KOPT-K1 (cell line): Measurements from ENCODE around the gene CLMN.

Source experiments
- H3K27ac ChIP-seq: fragments of 200-600 bp; sonication (generic); 2 replicates; pipeline ENCODE4 v1.5.1; 2016; ENCODE audit warnings: antibody characterized with exemption, mild to moderate bottlenecking, low read depth, low read length; ENCODE audit not compliant: poor library complexity, severe bottlenecking
- H3K36me3 ChIP-seq: fragments of 200-600 bp; sonication (generic); 2 replicates; pipeline ENCODE4 v1.5.1; 2017; ENCODE audit warnings: antibody characterized with exemption, mild to moderate bottlenecking, low read length, moderate library complexity; ENCODE audit not compliant: insufficient read depth
- H3K9me3 ChIP-seq: fragments of 200-600 bp; sonication (generic); 2 replicates; pipeline ENCODE4 v1.5.1; 2017; ENCODE audit warnings: antibody characterized with exemption, low read length, mild to moderate bottlenecking; ENCODE audit not compliant: insufficient read depth, poor library complexity, severe bottlenecking

CLMN gene

DNA sequence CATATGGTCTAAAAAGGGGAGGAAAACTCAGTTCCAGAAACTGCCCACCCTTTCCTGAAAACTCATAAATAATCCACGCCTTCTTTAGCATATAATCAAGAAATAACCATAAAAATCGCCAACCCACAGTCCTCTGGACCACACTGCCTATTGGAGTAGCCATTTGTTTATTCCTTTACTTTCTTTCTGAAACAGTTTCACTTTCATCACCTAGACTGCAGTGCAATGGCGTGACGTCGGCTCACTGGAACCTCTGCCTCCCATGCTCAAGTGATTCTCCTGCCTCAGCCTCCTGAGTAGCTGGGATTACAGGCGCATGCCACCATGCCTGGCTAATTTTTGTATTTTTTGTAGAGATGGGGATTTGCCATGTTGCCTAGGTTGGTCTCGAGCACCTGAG is 44.2 kb downstream of the CLMN start:
- Histone ChIP-seq H3K36me3 (no peaks in the 10 kb centered on the region), H3K9me3 (no peaks in the 10 kb centered on the region), H3K27ac (no peak overlapping the region)

- Histone ChIP-seq H3K9me3 (no peaks in the 10 kb centered on the region), H3K36me3 (no peaks in the 10 kb centered on the region), H3K27ac (no peak overlapping the region)
Observed at GRCh38 chr14:95274874-95275273, 44.8 kb downstream of the CLMN start.

- Histone ChIP-seq H3K9me3 (no peaks in the 10 kb centered on the region), H3K27ac (no peak overlapping the region), H3K36me3 (no peaks in the 10 kb centered on the region)
Observed at GRCh38 chr14:95274279-95274678, 45.4 kb downstream of the CLMN start.

GRCh38 chr14:95273001-95273978 is 46.4 kb downstream of the CLMN start:
- no peaks in the 10 kb centered on the region for H3K9me3 ChIP-seq
- H3K36me3 ChIP-seq = no peaks in the 10 kb centered on the region
- no peak overlapping the region for H3K27ac ChIP-seq

DNA sequence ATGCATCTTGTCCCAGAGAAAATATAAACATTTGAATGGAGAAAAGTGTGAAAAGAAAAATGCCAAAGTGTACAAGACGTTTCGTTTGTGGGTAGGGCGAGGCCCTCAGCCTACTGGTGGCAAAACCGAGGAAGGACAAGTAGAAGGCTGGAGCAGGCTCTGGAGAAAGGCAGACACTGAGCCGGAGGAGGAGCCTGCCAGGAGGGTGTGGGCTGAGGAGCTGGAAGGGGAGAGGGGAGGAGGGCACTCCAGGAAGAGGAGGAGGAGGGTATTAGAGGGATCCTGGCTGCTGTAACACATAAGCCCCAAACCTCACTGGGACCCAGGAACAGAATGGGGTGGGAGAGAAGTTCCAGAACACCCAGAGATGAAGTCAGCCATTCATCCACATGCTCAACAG is 47.7 kb downstream of the CLMN start:
- Histone ChIP-seq H3K36me3 (no peaks in the 10 kb centered on the region), H3K27ac (no peak overlapping the region), H3K9me3 (no peaks in the 10 kb centered on the region)

GRCh38 chr14:95270203-95270602 is 49.5 kb downstream of the CLMN start:
- H3K36me3 ChIP-seq = no peaks in the 10 kb centered on the region
- H3K9me3 ChIP-seq = no peaks in the 10 kb centered on the region
- no peak overlapping the region for H3K27ac ChIP-seq

- H3K9me3 ChIP-seq = no peaks in the 10 kb centered on the region
- no peak overlapping the region for H3K27ac ChIP-seq
- H3K36me3 ChIP-seq = no peaks in the 10 kb centered on the region
Observed at GRCh38 chr14:95269493-95269892, 50.2 kb downstream of the CLMN start.

- H3K27ac ChIP-seq = no peak overlapping the region
- no peaks in the 10 kb centered on the region for H3K36me3 ChIP-seq
- H3K9me3 ChIP-seq = no peaks in the 10 kb centered on the region
Observed at GRCh38 chr14:95268350-95268749, 51.4 kb downstream of the CLMN start.

DNA sequence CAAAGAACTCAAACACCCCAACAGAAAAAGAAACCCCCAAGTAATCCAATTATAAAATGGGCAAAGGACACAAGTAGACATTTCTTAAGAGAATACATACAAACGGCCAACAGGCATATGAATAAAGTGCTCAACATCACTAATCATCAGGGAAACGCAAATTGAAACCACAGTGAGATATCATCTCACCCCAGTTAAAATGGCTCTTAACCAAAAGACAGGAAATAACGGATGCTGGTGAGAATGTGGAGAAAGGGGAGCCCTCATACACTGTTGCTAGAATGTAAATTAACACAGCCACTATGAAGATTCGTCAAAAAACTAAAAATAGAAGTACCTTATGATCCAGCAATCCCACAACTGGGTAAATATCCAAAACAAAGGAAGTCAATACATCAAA is 52.4 kb downstream of the CLMN start:
- H3K9me3 ChIP-seq = no peaks in the 10 kb centered on the region
- no peak overlapping the region for H3K27ac ChIP-seq
- no peaks in the 10 kb centered on the region for H3K36me3 ChIP-seq

- Histone ChIP-seq H3K36me3 (no peaks in the 10 kb centered on the region), H3K9me3 (no peaks in the 10 kb centered on the region), H3K27ac (no peak overlapping the region)
Observed at GRCh38 chr14:95265106-95266094, 54.3 kb downstream of the CLMN start.

DNA sequence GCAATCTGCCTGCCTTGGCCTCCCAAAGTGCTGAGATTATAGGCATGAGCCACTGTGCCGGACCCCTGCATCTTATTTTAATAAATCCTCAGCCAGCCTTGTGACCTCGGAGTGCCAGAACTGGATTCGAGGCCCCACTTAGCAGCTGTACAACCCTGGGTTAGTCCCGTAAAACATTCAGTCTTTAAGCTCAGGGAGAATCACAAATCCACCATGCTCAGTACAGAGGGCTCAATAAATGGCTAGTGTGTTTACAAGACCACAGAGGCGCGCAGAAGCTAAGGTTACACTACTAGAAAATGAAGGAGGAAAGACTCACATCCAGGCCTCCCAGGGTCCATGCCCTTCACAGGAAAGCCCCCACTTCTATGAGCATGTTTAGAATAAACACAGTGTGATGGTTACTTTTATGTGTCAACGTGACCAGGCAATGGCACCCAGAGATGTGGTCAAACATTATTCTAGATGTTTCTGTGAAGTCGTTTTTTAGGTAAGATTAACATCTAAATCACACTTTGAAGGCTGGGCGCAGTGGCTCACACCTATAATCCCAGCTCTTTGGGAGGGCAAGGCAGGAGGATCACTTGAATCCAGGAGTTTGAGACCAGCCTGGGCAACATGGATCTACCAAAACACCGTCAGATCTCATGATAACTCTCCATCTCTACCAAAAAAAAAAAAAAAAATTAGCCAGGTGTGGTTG is 55.3 kb downstream of the CLMN start:
- Histone ChIP-seq H3K9me3 (no peaks in the 10 kb centered on the region), H3K27ac (no peak overlapping the region)

DNA sequence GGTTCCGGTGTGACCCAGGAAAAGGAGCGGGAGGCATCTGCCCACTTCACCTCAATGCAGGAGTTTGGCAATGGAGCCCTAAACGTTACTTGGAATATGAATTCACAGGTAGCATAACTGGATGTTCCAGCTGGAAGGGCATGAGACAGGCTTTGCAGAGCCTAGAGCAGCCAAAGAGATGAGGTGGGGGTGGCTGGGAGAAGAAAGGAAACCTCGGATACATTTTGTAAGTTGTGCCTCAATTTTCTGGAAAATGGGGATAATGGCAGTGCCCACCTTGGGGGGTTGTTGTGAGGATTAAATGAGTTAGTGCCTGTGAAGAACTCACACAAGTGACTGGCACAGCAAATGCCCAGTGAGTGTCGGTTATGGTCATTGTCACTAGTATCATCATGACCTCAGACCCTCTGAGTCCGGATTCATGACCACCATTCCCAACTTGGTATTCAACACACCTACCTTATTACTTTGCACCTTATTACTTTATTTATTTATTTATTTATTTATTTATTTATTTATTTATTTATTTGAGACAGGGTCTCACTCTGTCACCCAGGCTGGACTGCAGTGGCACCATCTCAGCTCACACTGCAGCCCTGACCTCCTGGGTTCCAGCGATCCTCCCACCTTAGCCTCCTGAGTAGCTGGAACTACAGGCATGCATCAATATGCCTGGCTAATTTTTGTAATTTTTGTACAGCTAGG is 56.0 kb downstream of the CLMN start:
- Histone ChIP-seq H3K9me3 (no peaks in the 10 kb centered on the region), H3K27ac (no peak overlapping the region), H3K36me3 (no peaks in the 10 kb centered on the region)

More for the DNA sequence above, 55.3 kb downstream of the CLMN start:
- H3K36me3 ChIP-seq = no peaks in the 10 kb centered on the region

- H3K27ac ChIP-seq = no peak overlapping the region
- H3K9me3 ChIP-seq = no peaks in the 10 kb centered on the region
- no peaks in the 10 kb centered on the region for H3K36me3 ChIP-seq
Observed at GRCh38 chr14:95262511-95262891, 57.2 kb downstream of the CLMN start.
